ENCODE data around the gene MGAT4B.

DNA sequence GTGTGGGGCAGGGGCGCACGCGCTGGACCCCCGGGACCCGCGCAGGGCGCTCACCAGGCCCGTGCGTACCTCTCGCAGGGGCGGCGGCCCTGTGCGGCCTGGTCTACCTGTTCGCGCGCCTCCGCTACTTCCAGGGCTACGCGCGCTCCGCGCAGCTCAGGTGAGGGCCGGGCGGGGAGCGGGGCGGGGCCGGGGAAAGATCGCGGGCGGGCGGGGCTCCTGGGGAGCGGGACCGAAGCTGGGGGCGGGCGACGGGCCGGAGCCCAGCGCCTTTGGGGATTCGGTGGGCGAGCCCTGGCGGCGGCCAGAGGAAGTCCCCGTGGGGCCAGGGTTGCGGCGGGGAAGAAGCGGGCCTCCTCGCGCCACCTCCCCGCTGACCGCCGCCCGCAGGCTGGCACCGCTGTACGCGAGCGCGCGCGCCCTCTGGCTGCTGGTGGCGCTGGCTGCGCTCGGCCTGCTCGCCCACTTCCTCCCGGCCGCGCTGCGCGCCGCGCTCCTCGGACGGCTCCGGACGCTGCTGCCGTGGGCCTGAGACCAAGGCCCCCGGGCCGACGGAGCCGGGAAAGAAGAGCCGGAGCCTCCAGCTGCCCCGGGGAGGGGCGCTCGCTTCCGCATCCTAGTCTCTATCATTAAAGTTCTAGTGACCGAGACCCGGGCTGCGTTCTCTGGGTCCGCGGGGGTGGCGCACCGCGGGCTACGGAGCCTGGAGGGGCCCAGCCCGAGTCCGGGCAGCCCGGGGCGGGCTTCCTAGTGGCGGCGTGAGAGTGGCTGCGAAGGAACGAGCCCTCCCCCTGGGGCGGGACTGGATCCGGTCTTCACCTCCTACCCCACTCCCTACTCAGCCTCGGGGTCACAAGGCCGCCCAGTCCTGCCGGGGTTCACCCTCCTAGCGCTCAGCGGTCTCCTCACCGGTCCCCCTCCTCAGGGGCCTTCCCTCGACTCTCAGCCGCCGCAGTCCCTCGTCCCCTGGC is 10.5 kb downstream of the MGAT4B start:
- TF ChIP-seq YY1 (IDR thresholded peaks at IDR 0.05; ENCODE audit: low read depth): no peak
- TF ChIP-seq CEBPB (IDR thresholded peaks at IDR 0.05): no peak
- TF ChIP-seq, protein P1, sequence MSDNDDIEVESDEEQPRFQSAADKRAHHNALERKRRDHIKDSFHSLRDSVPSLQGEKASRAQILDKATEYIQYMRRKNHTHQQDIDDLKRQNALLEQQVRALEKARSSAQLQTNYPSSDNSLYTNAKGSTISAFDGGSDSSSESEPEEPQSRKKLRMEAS (IDR thresholded peaks at IDR 0.05): peak; percentile 39
